ENCODE results near the gene TUFT1.

TUFT1 gene

DNA sequence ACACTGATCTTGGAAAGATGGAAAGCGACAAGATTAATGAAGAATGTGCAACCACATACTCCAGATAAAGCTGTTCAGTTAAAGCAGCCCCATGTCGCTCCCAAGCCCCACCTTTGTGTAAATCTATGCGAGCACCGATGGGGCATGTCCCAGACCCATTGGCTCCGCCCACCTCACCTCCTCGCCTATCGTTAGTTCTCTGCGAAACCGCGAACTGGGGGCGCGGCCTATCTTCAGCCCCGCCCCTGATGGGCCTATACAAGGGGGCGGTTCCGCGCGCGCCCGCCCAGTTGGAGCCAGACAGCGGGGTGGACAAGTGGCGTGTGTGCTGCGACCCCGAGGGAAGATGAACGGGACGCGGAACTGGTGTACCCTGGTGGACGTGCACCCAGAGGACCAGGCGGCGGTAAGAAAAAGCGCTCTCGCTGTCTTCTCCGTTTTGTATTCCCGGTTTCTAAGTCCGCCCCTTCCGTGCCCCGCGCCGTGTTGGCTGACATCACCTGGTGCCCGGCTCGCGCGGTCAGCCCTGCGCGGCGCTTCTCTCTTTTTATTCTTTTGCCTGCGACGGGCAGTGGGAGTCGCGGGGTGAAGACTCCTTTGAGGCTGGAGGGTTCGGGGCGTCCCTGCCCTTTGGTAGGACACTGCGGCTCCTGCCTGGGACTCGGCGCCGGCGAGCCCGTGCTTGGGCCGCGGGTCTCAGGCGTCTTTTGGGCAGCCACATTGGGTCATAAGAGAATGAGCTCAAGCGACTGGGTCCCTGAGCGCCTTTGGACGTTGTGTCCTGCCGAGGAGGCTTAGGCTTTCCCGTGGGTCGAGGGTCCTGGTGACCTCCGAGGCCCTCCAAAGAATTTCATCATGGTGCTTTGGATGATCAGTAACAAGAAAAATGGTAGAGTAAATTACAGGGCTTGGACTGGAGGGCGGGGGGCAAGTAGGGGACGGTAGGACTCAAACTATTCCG, at the start of gene TUFT1:
TSS of gene TUFT1 (plus strand) at position 289 of the 961 bp plus-strand sequence. CDS start at position 347, 58 bp downstream.
- in situ Hi-C loops (cut with MboI; ENCODE audit: low sequenced_read_pairs) = loop anchor here (25.0 kb wide), 1 partner anchor 297 kb away; the partner anchor contains the start of genes C2CD4D and RORC

DNA sequence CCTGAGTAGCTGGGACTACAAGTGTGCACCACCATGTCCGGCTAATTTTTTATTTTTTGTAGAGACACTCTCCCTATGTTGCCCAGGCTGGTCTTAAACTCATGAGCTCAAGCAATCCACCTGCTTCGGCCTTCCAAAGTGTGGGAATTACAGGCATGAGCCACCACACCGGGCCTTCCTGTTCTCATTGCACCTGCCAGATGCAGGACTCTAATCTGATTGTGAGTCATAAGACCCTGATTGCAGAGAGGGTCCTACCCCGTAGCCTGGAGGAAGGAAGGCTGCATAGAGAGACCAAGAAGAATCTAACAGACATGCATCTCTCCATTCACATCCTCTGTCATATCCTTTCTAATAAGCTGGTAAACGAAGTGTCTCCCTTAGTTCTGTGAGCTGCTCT, 48.5 kb upstream of the TUFT1 start:
- in situ Hi-C loops (cut with MboI; ENCODE audit: low sequenced_read_pairs) = no loop called here

DNA sequence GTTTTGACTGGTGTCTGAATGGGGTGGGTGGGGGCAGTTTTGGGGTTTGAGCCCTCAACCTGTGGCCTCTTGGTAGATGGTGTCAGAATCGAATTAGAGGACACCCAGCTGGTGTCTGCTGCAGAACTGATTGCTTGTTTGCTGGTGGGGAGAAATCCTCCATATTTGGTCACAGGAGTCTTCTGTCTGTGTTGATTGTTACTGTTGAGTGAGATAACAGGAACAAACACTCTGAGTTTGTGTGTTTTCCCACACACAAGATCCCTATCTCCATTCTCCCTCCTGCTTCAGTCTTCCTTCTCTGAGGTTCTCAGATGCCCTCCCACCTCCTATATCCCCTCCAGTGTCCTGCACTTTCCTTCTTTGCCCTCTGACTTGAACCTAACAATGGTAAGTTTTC, 48.0 kb upstream of the TUFT1 start:
- in situ Hi-C loops (cut with MboI; ENCODE audit: low sequenced_read_pairs) = no loop called here

DNA sequence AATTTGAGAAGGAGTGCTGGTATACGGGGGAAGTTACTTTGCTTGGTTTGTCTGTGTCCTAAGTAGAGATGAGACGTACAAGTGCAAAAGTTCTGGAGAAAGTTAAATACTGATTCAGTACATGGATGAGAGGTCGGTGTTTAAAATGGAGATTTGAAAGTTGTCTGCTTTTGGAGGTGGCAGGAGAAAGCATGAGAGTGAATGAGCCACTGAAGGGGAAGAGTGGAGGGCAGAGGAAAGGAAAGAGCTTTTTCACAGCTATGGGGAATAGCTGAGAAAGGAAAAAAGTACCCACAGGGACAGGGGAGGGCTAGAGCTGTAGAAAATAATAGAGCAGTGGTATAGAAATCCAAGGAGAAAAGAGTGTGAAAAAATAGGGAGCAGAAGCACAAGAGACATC, 47.1 kb upstream of the TUFT1 start:
- in situ Hi-C loops (cut with MboI; ENCODE audit: low sequenced_read_pairs) = no loop called here

DNA sequence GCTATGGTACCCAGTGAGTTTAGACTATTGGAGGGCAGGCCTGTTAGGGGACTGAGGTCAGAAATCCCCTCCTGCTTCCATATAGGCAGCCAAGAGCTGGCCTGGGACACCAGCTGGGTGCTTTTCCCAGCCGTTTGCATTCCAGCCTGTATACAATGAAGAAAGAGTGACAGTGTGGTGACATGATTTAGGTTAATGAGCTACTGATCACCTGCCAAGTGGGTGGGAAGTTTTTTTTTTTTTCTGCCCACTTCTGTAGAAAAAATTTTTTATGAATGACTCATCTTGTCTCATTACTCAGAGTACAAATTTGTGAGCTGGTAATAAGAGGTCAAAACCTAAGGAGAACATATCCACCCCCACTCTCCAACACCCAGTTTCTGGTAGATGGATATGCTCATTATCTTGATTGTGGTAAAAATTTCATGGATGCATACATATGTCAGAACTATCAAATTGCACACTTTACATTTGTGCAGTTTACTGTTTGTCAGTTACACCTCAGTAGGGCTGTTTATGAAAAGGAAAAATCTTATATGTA, 45.3 kb upstream of the TUFT1 start:
- in situ Hi-C loops (cut with MboI; ENCODE audit: low sequenced_read_pairs) = no loop called here

GRCh38 chr1:151495316-151495715, 44.8 kb upstream of the TUFT1 start:
- in situ Hi-C loops (cut with MboI; ENCODE audit: low sequenced_read_pairs) = no loop called here

DNA sequence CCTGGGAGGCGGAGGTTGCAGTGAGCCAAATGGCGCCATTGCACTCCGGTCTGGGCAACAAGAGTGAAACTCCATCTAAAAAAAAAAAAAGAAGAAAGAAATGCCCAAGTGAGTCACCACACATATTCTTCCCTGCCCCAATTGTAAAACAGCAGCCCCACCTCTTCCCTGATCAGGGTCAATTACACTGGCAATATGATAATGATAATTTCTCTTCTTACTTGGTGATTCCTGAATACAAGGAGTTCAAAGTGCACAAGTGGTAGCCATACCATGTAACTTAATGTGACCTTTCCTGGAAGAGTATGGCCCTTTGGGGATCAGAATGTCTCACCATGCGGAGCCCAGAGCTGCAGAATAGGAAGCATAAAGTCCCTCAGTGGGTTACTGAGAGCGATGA, 40.7 kb upstream of the TUFT1 start:
- in situ Hi-C loops (cut with MboI; ENCODE audit: low sequenced_read_pairs) = no loop called here

DNA sequence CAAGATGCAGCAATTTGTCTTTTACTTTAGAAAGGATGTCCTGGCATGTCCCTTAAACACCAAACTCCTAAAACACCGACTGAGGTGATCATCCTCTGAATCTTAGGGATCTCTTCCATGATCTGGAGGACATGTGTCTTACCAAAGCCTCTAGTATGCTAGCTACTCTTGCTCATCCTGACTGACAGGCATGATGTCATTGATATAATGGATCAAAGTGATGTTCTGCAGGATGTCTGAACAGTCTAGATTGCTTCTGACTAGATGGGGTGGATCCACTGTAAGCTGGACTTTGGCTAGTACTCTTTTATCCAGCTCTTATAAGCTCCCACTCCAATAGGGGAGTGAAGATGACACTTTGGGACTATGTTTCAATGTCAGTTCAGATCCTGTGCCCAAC, 40.2 kb upstream of the TUFT1 start:
- in situ Hi-C loops (cut with MboI; ENCODE audit: low sequenced_read_pairs) = no loop called here

GRCh38 chr1:151501474-151501873, 38.6 kb upstream of the TUFT1 start:
- in situ Hi-C loops (cut with MboI; ENCODE audit: low sequenced_read_pairs) = no loop called here

DNA sequence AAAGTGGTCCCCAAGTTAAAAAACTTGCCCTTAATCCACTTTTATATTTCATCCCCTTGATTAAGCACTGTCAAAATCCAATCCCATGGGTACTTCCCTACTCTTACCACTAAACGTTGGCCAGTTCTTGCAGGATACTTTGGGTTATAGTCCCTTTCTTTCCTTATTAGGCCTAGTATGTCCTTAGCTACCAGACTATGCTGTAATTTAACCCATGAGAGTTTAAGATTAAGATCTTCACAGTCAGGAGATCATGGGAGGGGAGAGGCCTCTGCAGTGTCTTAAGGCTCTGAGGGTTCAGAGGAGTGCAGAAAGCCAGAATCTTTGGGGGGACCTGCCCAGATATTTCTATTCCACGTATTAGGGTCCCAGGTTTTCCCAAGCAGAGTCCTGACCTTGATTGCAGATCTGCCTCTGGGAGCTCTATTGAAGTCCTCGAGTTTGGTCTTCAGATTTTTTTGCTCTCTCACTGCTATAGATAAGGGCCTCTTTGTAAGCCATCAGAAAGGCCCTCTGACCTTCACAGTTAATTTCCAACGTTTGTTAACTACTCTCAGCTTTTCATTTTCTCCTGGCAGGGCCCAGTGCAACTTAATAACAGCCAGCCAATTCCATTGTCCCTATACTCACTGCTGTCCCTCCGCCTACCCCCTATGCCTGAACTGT, 37.9 kb upstream of the TUFT1 start:
- in situ Hi-C loops (cut with MboI; ENCODE audit: low sequenced_read_pairs) = no loop called here

DNA sequence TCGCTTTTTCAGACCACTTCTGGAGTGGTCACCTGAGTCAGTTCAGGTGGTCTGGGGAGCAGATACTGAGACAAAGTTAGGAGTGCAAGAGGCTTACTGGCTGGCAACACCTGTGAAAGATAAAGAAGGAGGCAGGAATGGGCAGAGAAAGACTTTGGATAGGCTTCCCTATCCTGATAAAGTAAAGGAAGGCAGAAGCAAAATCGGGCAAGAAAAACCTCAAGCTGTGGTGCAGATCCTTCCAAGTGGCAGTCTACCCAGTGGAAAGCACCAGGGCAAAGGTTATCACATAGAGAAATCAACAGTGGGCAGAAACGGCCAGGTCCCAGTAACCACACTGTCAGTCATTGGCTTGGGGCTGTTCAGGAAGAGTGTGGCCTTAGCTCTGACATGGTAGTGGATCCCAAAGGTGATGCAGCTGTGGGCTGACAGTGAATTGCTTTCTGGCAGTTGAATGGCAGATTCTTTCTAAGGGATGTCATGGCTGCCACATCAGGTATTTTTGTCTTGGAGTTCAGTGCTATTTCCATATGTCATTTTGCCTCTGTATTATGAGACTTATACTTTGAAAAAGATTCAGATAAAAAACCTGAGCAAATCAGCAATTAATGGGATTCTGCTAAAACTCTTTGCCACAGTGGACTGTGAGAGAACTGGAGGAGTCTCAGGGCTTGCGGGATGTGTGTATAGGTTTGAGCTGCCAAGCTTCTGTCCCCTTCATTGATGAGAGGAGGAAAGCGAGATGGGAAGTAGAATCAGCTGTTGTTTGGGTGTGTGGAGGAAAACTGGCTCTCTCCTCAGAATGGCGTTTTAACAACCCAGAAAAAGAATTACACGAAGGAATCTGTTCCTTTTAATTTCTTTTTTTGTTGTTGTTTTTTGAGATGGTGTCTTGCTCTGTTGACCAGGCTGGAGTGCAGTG, 37.0 kb upstream of the TUFT1 start:
- in situ Hi-C loops (cut with MboI; ENCODE audit: low sequenced_read_pairs) = no loop called here

DNA sequence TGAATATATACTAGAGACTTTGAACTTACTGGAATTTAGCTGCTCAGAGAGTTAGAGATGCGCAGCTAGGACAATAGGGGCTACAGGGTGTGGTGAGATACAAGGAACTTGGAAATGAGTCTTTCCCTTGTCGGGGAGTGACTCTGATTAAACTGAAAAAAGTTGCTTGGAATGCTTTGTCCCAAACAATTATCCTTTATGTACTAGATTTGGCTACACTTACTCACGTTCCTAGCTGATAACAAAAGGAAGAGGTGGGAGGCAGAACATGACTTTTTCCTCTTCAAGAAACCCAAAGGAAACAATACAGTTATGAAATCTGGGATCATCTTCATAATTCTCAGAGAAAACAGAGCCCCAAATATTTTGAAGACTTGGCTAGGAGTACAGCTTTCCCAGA, 35.9 kb upstream of the TUFT1 start:
- in situ Hi-C loops (cut with MboI; ENCODE audit: low sequenced_read_pairs) = no loop called here

DNA sequence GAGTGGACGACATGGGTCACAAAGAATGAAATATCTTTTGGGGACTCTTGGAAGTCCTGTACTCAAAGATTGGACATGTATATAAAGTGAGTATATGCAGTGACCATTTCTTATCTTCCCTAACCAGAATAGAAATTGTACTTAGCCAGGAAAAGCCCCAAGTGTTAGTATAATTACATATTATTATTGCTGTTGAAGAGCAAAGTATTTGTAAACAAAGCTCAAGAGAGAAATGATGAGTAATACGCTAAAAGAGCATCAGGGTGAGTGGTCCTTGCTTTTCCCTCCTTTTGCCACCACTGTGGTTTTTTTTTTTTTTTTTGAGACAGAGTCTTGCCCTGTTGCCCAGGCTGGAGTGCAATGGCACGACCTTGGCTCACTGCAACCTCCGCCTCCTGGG, 35.4 kb upstream of the TUFT1 start:
- in situ Hi-C loops (cut with MboI; ENCODE audit: low sequenced_read_pairs) = no loop called here

- in situ Hi-C loops (cut with MboI; ENCODE audit: low sequenced_read_pairs) = no loop called here
Observed at GRCh38 chr1:151508833-151509232, 31.3 kb upstream of the TUFT1 start.

- in situ Hi-C loops (cut with MboI; ENCODE audit: low sequenced_read_pairs) = no loop called here
Observed at GRCh38 chr1:151509350-151510019, 30.6 kb upstream of the TUFT1 start.

DNA sequence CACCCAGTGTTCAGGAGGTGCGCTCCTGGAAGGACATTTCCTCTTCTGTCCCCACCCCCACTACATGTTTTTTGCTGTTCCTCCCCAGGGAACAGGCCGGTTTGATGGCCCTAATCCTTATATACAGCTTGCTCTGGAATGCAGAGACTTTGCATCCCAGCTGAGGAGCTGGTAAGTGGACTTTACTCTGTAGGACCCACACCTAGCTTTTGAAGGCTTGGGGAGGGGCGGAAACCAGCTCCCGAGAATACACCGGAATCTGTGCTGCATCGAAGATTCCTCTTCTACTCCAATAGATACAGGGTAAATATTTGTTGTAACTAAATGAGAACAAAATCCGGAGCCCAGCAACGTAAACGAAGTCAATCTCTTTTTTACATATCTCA, 30.1 kb upstream of the TUFT1 start:
- in situ Hi-C loops (cut with MboI; ENCODE audit: low sequenced_read_pairs) = no loop called here

GRCh38 chr1:151510614-151510956, 29.5 kb upstream of the TUFT1 start:
- in situ Hi-C loops (cut with MboI; ENCODE audit: low sequenced_read_pairs) = no loop called here

DNA sequence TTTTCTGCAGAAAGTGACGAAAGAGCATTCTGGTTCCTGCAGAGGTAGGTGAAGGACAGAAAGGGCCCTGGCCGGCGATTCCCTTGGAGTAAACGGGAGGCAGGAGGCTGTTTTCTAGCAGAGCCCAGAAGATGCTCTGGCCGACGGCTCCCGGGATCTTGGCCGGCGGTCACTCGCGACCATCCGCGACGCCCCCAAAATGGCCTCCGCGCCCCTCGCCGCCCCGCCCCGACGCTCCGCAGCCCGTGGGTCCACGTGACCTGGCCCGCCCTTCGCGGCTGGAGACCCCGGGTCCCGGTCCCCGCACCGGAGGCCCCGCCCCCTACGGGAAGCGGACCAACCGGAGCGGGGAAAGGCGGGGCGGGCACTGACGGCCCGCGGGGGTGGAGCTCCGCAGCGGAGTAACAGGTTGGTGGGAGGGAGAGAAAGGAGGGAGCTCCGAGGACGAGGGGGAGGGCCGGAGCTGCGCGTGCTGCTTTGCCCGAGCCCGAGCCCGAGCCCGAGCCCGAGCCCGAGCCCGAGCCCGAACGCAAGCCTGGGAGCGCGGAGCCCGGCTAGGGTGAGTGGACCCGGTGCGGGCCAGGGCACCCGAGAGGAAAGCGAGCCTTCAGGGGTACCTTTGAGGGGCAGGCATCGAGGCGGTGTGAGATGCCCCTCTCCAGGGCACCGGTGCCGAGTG, 29.0 kb upstream of the TUFT1 start, which contains the start of gene CGN:
TSS of gene CGN (plus strand) at position 431 of the 679 bp plus-strand sequence. CDS start 7,133 bp downstream, outside the sequence.
- in situ Hi-C loops (cut with MboI; ENCODE audit: low sequenced_read_pairs) = no loop called here

- in situ Hi-C loops (cut with MboI; ENCODE audit: low sequenced_read_pairs) = no loop called here
Observed at GRCh38 chr1:151511636-151512215, 28.4 kb upstream of the TUFT1 start.

Measured in HL-60/S4 treated with phorbol 12-myristate 13-acetate at 8.2 ng/mL for 4 days and 3 days (cell line).